Dedifferentiated amniotic fluid mesenchymal stem cell (primary cell): ENCODE measurements around the gene PITPNC1.

Source experiments
- DNase-seq: peaks from one replicate; pipeline ENCODE4 v3.0.0-alpha.2; 2016; ENCODE audit errors: extremely low spot score

The PITPNC1 gene

GRCh38 chr17:67433248-67433924 lies 56.3 kb downstream of the PITPNC1 start:
- DNase-seq: no peak

- DNase-seq: no peak
Measured at GRCh38 chr17:67434061-67434525, 57.0 kb downstream of the PITPNC1 start.

- DNase-seq: no peak
Measured at GRCh38 chr17:67435122-67435521, 58.0 kb downstream of the PITPNC1 start.

- no peak for DNase-seq
Measured at GRCh38 chr17:67435786-67436185, 58.7 kb downstream of the PITPNC1 start.

GRCh38 chr17:67436233-67436632 lies 59.2 kb downstream of the PITPNC1 start:
- no peak for DNase-seq

GRCh38 chr17:67438667-67439066 lies 61.6 kb downstream of the PITPNC1 start:
- no peak for DNase-seq

- no peak for DNase-seq
Measured at GRCh38 chr17:67439269-67439668, 62.2 kb downstream of the PITPNC1 start.

GRCh38 chr17:67440277-67441051 lies 63.4 kb downstream of the PITPNC1 start:
- no peak for DNase-seq

GRCh38 chr17:67441052-67441895 lies 64.2 kb downstream of the PITPNC1 start:
- DNase-seq: no peak

GRCh38 chr17:67441896-67442219 lies 64.8 kb downstream of the PITPNC1 start:
- no peak for DNase-seq

GRCh38 chr17:67442787-67443624 lies 65.9 kb downstream of the PITPNC1 start:
- DNase-seq: no peak

GRCh38 chr17:67443931-67444595 lies 67.0 kb downstream of the PITPNC1 start:
- no peak for DNase-seq

GRCh38 chr17:67448449-67448848 lies 71.4 kb downstream of the PITPNC1 start:
- DNase-seq: no peak

- no peak for DNase-seq
Measured at GRCh38 chr17:67449065-67449464, 72.0 kb downstream of the PITPNC1 start.

- no peak for DNase-seq
Measured at GRCh38 chr17:67449845-67450755, 73.0 kb downstream of the PITPNC1 start.

- DNase-seq: no peak
Measured at GRCh38 chr17:67452681-67453554, 75.8 kb downstream of the PITPNC1 start.

- no peak for DNase-seq
Measured at GRCh38 chr17:67456103-67456502, 79.0 kb downstream of the PITPNC1 start.

GRCh38 chr17:67456889-67457288 lies 79.8 kb downstream of the PITPNC1 start:
- DNase-seq: no peak

GRCh38 chr17:67458203-67458602 lies 81.1 kb downstream of the PITPNC1 start:
- DNase-seq: no peak
